ENCODE results near the gene CCDC183. TPM values are rescaled to one million over a fixed set of nuclear protein-coding genes. Genes with fewer than 3 reads are reported as not detected.

The CCDC183 gene
- total RNA-seq, 1 donor from 2014 or later = 1.2 TPM

DNA sequence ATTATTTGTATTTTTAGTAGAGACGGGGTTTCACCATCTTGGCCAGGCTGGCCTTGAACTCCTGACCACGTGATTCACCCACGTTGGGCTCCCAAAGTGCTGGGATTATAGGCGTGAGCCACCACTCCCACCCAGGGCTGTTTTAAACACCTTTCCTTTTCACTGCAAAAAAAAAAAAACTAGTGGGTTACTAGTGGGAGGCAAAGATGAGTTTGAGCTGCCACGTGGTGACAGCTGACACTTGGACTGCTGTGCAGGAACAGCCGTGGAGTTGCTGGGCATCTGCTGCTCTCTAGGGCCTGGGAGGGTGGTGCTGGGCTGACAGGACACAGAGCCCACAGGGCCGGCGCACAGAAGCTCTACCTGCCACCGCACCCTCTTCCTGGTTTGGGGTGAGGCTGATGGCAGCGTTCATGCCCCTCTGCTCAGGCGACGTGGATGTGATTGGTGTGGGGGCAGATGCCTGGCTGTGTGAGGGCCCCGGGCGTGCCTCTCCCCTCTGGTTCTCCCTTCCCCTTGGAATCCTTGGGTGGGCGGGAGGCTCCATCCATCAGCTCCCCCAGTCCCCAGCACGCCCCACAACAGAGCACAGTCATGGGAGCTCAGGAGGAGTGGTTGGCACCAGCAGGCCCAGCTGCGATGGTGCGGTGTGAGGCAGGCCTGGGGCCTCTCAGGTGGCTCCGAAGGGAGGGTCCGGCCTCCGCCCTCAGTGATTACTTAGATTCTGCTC is 28.5 kb downstream of the CCDC183 start:
- Mint-ChIP-seq H3K4me3 (ENCODE audit: unreplicated experiment) (no peak overlapping the region), H3K9me3 (ENCODE audit: unreplicated experiment) (no peaks in the 10 kb centered on the region), H3K27ac (ENCODE audit: unreplicated experiment) (no peak overlapping the region), H3K4me1 (ENCODE audit: unreplicated experiment) (peaks cover 7% of the 10 kb centered on the region), H3K36me3 (ENCODE audit: low read depth, unreplicated experiment) (peaks cover 5% of the 10 kb centered on the region), H3K27me3 (ENCODE audit: unreplicated experiment) (peaks cover 9% of the 10 kb centered on the region)
- TF ChIP-seq, protein P1, sequence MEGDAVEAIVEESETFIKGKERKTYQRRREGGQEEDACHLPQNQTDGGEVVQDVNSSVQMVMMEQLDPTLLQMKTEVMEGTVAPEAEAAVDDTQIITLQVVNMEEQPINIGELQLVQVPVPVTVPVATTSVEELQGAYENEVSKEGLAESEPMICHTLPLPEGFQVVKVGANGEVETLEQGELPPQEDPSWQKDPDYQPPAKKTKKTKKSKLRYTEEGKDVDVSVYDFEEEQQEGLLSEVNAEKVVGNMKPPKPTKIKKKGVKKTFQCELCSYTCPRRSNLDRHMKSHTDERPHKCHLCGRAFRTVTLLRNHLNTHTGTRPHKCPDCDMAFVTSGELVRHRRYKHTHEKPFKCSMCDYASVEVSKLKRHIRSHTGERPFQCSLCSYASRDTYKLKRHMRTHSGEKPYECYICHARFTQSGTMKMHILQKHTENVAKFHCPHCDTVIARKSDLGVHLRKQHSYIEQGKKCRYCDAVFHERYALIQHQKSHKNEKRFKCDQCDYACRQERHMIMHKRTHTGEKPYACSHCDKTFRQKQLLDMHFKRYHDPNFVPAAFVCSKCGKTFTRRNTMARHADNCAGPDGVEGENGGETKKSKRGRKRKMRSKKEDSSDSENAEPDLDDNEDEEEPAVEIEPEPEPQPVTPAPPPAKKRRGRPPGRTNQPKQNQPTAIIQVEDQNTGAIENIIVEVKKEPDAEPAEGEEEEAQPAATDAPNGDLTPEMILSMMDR (IDR thresholded peaks at IDR 0.05; ENCODE audit: unreplicated experiment) = no peak
- no peak for DNase-seq (ENCODE audit: low spot score)

DNA sequence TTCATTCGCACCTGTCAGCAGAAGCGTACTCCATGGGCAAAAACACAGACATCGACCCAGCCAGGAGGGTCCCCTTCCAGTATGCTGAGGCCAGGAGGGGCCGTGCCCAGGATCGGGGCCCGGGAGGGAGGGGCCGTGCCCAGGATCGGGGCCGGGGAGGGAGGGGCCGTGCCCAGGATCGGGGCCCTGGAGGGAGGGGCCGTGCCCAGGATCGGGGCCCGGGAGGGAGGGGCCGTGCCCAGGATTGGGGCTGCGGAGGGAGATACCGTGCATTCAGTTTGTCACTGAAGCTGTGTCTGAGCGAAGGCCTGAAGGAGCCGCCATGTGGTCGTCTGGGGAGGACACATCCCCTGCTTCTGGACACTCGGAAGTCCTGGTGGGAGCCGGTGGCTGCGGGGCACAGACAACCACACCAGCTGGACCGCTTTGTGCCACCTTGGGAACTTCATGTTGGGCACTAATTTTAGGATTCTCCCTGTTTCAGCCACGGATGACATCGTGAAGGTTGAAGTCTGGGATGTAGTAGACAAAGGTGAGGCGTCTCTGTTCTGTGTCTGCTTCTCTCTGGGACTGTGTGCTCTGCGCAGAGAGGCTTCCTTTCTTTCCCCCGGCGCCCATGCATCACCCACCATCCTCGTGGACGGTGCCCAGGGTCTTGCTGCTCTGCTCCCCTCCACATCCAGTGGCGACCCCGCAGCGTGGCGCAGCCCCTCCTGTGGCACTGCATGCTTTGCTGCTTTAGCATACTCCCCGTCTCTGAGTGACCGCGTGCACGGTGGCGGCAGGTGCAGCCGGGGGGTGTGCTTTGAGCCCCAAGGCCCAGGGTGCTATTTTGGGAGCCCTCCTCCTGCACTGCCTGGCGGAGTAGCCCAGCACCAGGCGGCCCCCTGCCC is 29.4 kb downstream of the CCDC183 start:
- peaks cover 7% of the 10 kb centered on the region for H3K27me3 Mint-ChIP-seq (ENCODE audit: unreplicated experiment)
- no peak overlapping the region for H3K4me3 Mint-ChIP-seq (ENCODE audit: unreplicated experiment)
- H3K9me3 Mint-ChIP-seq (ENCODE audit: unreplicated experiment) = no peaks in the 10 kb centered on the region
- no peak overlapping the region for H3K27ac Mint-ChIP-seq (ENCODE audit: unreplicated experiment)
- DNase-seq (ENCODE audit: low spot score) = no peak
- peaks cover 4% of the 10 kb centered on the region for H3K36me3 Mint-ChIP-seq (ENCODE audit: low read depth, unreplicated experiment)
- TF ChIP-seq, protein P1 (IDR thresholded peaks at IDR 0.05; ENCODE audit: unreplicated experiment) = no peak
- peaks cover 6% of the 10 kb centered on the region for H3K4me1 Mint-ChIP-seq (ENCODE audit: unreplicated experiment)

DNA sequence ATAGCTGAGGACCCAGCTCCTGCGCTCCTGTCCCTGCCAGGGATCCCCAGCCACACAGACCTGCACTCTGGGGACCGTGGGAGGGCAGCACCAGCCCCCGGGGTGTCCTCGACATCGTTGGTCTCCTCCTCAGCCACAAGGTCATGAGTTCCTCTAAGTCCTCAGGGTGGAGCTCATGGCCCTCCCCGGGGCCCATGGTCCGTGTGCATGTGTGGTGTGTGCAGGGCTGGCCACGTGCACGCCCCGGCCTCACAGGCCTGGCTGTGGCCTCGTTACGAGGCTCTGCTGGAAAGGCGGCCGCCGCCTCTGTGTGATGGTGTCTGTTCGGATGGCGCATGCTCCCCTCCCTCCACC is 30.0 kb downstream of the CCDC183 start:
- no peak overlapping the region for H3K27ac Mint-ChIP-seq (ENCODE audit: unreplicated experiment)
- H3K36me3 Mint-ChIP-seq (ENCODE audit: low read depth, unreplicated experiment) = peaks cover 3% of the 10 kb centered on the region
- no peak overlapping the region for H3K4me3 Mint-ChIP-seq (ENCODE audit: unreplicated experiment)
- no peaks in the 10 kb centered on the region for H3K9me3 Mint-ChIP-seq (ENCODE audit: unreplicated experiment)
- DNase-seq (ENCODE audit: low spot score) = no peak
- peaks cover 2% of the 10 kb centered on the region for H3K27me3 Mint-ChIP-seq (ENCODE audit: unreplicated experiment)
- TF ChIP-seq, protein P1 (IDR thresholded peaks at IDR 0.05; ENCODE audit: unreplicated experiment) = no peak
- peaks cover under 1% of the 10 kb centered on the region for H3K4me1 Mint-ChIP-seq (ENCODE audit: unreplicated experiment)

DNA sequence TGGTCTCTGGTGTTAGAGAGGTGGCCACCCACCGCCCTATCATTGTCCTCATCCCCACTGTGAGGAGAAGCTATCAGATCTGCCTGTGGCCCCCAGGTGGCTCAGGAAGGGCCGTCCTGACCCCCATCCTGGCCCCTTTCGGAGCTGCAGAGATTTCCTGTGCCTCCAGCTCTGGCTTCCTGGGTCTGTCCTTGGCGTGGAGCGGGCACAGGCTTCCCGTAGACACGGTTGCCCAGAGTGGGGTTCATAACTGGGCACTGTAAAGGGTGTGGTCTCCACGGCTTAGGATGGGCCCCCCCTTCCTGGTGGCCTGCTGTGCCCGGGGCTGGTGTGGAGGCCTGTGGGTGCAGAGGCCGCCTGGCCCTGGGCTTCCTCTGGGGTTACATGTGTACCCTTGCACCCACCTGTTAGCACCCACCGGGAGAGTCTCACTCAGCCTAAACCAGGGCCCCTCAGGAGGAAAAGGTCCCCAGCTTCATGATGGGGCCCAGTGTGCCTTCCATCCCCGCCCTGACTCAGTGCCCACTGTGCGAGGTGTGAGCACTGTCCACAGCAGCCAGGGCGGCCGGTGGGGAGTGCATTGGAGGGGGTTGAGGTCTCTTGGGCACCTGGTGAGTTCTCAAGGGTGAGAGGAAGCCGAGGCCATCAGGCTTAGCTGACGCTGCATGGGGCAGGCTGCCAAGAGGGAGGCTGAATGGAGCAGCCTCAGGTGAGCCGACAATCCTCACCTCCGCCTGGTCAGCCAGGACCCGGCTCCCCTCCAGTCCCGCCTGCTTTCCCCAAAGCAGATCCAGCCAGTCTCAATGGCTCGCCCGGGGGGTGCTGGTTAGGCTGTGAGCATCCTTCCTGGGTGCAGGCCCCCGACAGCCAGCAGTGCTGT is 30.8 kb downstream of the CCDC183 start:
- TF ChIP-seq, protein P1 (IDR thresholded peaks at IDR 0.05; ENCODE audit: unreplicated experiment) = no peak
- H3K27ac Mint-ChIP-seq (ENCODE audit: unreplicated experiment) = no peak overlapping the region
- no peak overlapping the region for H3K4me3 Mint-ChIP-seq (ENCODE audit: unreplicated experiment)
- peaks cover 3% of the 10 kb centered on the region for H3K36me3 Mint-ChIP-seq (ENCODE audit: low read depth, unreplicated experiment)
- no peak for DNase-seq (ENCODE audit: low spot score)
- no peaks in the 10 kb centered on the region for H3K9me3 Mint-ChIP-seq (ENCODE audit: unreplicated experiment)
- H3K4me1 Mint-ChIP-seq (ENCODE audit: unreplicated experiment) = no peaks in the 10 kb centered on the region
- peaks cover 2% of the 10 kb centered on the region for H3K27me3 Mint-ChIP-seq (ENCODE audit: unreplicated experiment)

Measured in endothelial cell (in vitro differentiated cells).